Measurements from ENCODE around the gene ZNF578.
"Not testable (repeated sequence)": the region's sequence is repeated elsewhere in the genome, so short reads cannot be mapped to it uniquely, and the experiment has no call there.

GRCh38 chr19:52542541-52542940 lies 89.2 kb downstream of the ZNF578 start:
- not testable (repeated sequence) for TF ChIP-seq CTCF, POLR2A (IDR thresholded peaks at IDR 0.05)
